ENCODE measurements around the gene MYL2. TPM values are rescaled to one million over a fixed set of nuclear protein-coding genes. Genes with fewer than 3 reads are reported as not detected.

The MYL2 gene
- total and polyA plus RNA-seq, 10 of the 15 experiments (the other 5 are each of a cell fraction or from before 2014, with no cell fraction given), result 0.08 to 1.8 (median 0.57) TPM; not detected in 1

DNA sequence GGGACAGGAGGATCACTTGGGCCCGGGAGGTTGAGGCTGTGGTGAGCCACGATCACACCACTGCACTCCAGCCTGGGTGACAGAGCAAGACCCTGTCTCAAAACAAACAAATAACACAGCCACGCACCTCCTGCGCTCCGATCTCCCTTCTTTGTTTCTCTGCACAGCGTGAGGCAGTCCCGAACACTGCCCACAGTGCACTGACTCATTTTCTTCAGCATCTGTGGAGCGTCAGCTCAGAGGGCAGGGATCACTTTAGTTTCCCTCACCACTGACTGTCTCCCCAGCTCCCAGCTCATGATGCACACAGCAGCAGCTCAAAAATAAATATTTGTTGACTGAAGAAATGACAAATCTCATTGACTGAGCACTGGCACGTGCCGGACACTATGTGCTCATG lies 883 bp upstream of the MYL2 start:
- Histone ChIP-seq H3K4me2 (ENCODE audit: control insufficient read depth, insufficient read depth) (no peak overlapping the region), H3K79me2 (ENCODE audit: control insufficient read depth, insufficient read depth, low read length) (no peaks in the 10 kb centered on the region), H3K4me1 (ENCODE audit: control insufficient read depth, insufficient read depth, low read length) (peaks cover 3% of the 10 kb centered on the region), H3K4me3 (no peak overlapping the region), H2AFZ (ENCODE audit: control insufficient read depth, low read depth, low read length) (no peak overlapping the region), H3K36me3 (ENCODE audit: control insufficient read depth in 2 of 2, insufficient read depth in 2 of 2, low read length in 1 of 2) (no peaks in the 10 kb centered on the region), H4K20me1 (ENCODE audit: control insufficient read depth, insufficient read depth) (no peaks in the 10 kb centered on the region), H3K27me3 (replicated peaks in 1 of 2; ENCODE audit: control insufficient read depth in 2 of 2, insufficient read depth in 2 of 2, low read length in 1 of 2) (no peaks in the 10 kb centered on the region; a peak in 1 of 4 replicates), H3K27ac (ENCODE audit: control insufficient read depth, insufficient read depth) (no peak overlapping the region), H3K9ac (ENCODE audit: control insufficient read depth, insufficient read depth, low read length) (no peak overlapping the region), H3K9me3 (replicated peaks; ENCODE audit: control insufficient read depth, insufficient read depth, low read length) (no peaks in the 10 kb centered on the region)
- ChIA-PET SMC1A (ENCODE audit: uncharacterized antibody, unreplicated experiment) (no interaction called here), CTCF (interaction anchor here (1.0 kb wide), 1 partner anchor 25 kb away, joined by 4 read pairs; no protein-coding TSS in a partner anchor), POLR2A (interaction anchor here (0.5 kb wide), 1 partner anchor 315 kb away, joined by 9 read pairs; no protein-coding TSS in a partner anchor), RAD21 (ENCODE audit: unreplicated experiment) (interaction anchor here (0.7 to 1.0 kb wide), 2 partner anchors 14 to 573 kb away, joined by 3 to 4 read pairs; no protein-coding TSS in a partner anchor)
- DNase-seq (ENCODE audit: low read depth, low spot score) (no peak), ATAC-seq (no peak), FAIRE-seq (no peak)
- TF ChIP-seq, protein P1, sequence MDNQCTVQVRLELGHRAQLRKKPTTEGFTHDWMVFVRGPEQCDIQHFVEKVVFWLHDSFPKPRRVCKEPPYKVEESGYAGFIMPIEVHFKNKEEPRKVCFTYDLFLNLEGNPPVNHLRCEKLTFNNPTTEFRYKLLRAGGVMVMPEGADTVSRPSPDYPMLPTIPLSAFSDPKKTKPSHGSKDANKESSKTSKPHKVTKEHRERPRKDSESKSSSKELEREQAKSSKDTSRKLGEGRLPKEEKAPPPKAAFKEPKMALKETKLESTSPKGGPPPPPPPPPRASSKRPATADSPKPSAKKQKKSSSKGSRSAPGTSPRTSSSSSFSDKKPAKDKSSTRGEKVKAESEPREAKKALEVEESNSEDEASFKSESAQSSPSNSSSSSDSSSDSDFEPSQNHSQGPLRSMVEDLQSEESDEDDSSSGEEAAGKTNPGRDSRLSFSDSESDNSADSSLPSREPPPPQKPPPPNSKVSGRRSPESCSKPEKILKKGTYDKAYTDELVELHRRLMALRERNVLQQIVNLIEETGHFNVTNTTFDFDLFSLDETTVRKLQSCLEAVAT (IDR thresholded peaks at IDR 0.05), result no peak
- peak in 1 of 2 experiments; percentile 30; a peak in 1 of 4 replicates for TF ChIP-seq BHLHE40 (IDR thresholded peaks at IDR 0.05; ENCODE audit: borderline replicate concordance in 1 of 2, low read depth in 2 of 2, low read length in 1 of 2)
- no peak for TF ChIP-seq ZNF207 (IDR thresholded peaks at IDR 0.05; ENCODE audit: borderline replicate concordance)
- in situ Hi-C loops (cut with MboI), result no loop called here
- intact Hi-C loops (cut with micrococcal nuclease; ENCODE audit: unreplicated experiment), result no loop called here
- no TSS peak for BruUV-seq (replicated peaks)
- 65% methylated on average over 10 of the region's 10 CpGs for WGBS (ENCODE audit: insufficient coverage, insufficient replicate concordance, low lambda C conversion rate, missing lambda C conversion rate)

DNA sequence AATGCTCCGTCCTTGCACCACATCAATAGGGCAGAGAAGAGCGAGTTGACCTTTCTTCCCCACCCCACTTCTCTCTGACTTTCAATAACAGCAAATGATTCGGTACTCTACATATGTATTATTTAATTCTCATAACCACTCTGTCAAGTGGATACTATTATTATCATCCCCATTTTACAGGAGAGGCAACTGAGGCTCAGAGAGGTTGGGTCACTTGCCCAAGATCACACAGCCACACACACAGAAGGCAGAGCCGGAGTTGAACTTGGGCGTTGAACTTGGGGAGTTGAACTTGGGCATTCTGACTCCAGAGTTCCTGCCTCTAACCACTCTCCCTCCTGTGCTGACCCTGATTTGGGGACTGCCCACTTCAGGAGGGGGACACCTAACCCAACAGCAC lies 659 bp downstream of the MYL2 start:
- Histone ChIP-seq H4K20me1 (ENCODE audit: control insufficient read depth, insufficient read depth) (no peaks in the 10 kb centered on the region), H3K79me2 (ENCODE audit: control insufficient read depth, insufficient read depth, low read length) (no peaks in the 10 kb centered on the region), H3K4me1 (ENCODE audit: control insufficient read depth, insufficient read depth, low read length) (peaks cover 7% of the 10 kb centered on the region), H3K27me3 (replicated peaks in 1 of 2; ENCODE audit: control insufficient read depth in 2 of 2, insufficient read depth in 2 of 2, low read length in 1 of 2) (no peaks in the 10 kb centered on the region; a peak in 1 of 4 replicates), H3K4me3 (no peak overlapping the region), H3K27ac (ENCODE audit: control insufficient read depth, insufficient read depth) (no peak overlapping the region), H3K9ac (ENCODE audit: control insufficient read depth, insufficient read depth, low read length) (no peak overlapping the region), H3K9me3 (replicated peaks; ENCODE audit: control insufficient read depth, insufficient read depth, low read length) (no peaks in the 10 kb centered on the region), H2AFZ (ENCODE audit: control insufficient read depth, low read depth, low read length) (no peak overlapping the region), H3K4me2 (ENCODE audit: control insufficient read depth, insufficient read depth) (no peak overlapping the region), H3K36me3 (ENCODE audit: control insufficient read depth in 2 of 2, insufficient read depth in 2 of 2, low read length in 1 of 2) (no peaks in the 10 kb centered on the region)
- in situ Hi-C loops (cut with MboI) (no loop called here), intact Hi-C loops (cut with micrococcal nuclease; ENCODE audit: unreplicated experiment) (no loop called here)
- RAD21 ChIA-PET (ENCODE audit: unreplicated experiment), result no interaction called here
- CTCF ChIA-PET, result interaction anchor here (1.4 kb wide), 1 partner anchor 32 kb away, joined by 3 read pairs; no protein-coding TSS in a partner anchor
- WGBS (ENCODE audit: insufficient coverage, insufficient replicate concordance, low lambda C conversion rate, missing lambda C conversion rate), result 59% methylated on average over 5 of the region's 5 CpGs
- SMC1A ChIA-PET (ENCODE audit: uncharacterized antibody, unreplicated experiment), result no interaction called here
- TF ChIP-seq NFXL1 (IDR thresholded peaks at IDR 0.05; ENCODE audit: borderline replicate concordance) (no peak), SMC3 (IDR thresholded peaks at IDR 0.05; ENCODE audit: borderline replicate concordance, low read length) (no peak)
- no peak for DNase-seq (ENCODE audit: low read depth, low spot score)
- FAIRE-seq, result no peak
- no peak for ATAC-seq
- POLR2A ChIA-PET, result no interaction called here
- no TSS peak for BruUV-seq (replicated peaks)

All from GM12878 (cell line).